K562 (cell line): ENCODE results near the gene GNAQ. TPM values are rescaled to one million over a fixed set of nuclear protein-coding genes. Genes with fewer than 3 reads are reported as not detected.

Experiments used
- ATAC-seq: fragments of 200-7000 bp; cut with Tn5 transposase; 3 replicates; pipeline ENCODE4 v1.9.1; 2020; ENCODE audit warnings: moderate library complexity
- BruUV-seq: library from RNA; stranded (reverse); fragments of 400-500 nt; replicated peaks from 2 replicates; lab custom pipeline; 2021; lab: Mats Ljungman, UMichigan
- CTCF ChIA-PET: fragments of 300-600 bp; formaldehyde crosslinking; extraction: SDS; loops from one replicate; lab custom pipeline; 2021; ENCODE audit warnings: low intra/inter-chr PET ratio; lab: Yijun Ruan, JAX
- POLR2A ChIA-PET: fragments of 300-600, 350-650 bp; sonication (Branson Sonifier 250); formaldehyde crosslinking; extraction: SDS; loops from one replicate; lab custom pipeline; 2021; ENCODE audit warnings: antibody characterized with exemption, inconsistent platforms; lab: Yijun Ruan, JAX
- DNase-seq, 4 experiments: peaks; one replicate each; pipeline versions ENCODE4 v3.0.0 to v3.0.0-alpha.2; 2011 to 2018; ENCODE audit warnings: low spot score in 3 of 4, mixed read lengths in 3 of 4; ENCODE audit errors: extremely low read depth in 1 of 4
- FAIRE-seq: peaks from 2 replicates; lab custom pipeline; 2011; peaks lifted over from hg19 to GRCh38; lab: Jason Lieb, UNC
- H2AFZ ChIP-seq: 2 replicates; pipeline ENCODE4 v1.6.0; 2011; ENCODE audit warnings: low read depth, low read length, control low read depth, inconsistent platforms
- H3K27ac ChIP-seq: fragments of 200-600 bp; 3 replicates; pipeline ENCODE4 v1.8.0; 2011; ENCODE audit warnings: low read depth, mild to moderate bottlenecking, control low read depth, inconsistent platforms, low read length, moderate library complexity, mixed read lengths; ENCODE audit errors: extremely low read depth
- H3K27me3 ChIP-seq, 2 experiments: fragments of 300-600 bp in 1 of 2; 2 replicates in 1 of 2; 3 replicates in 1 of 2; pipeline versions ENCODE4 v1.6.0 to v1.8.0; 2011; ENCODE audit warnings: inconsistent platforms in 2 of 2, low read length in 2 of 2, mild to moderate bottlenecking in 1 of 2, mixed read lengths in 1 of 2, moderate library complexity in 1 of 2; ENCODE audit not compliant: control insufficient read depth in 2 of 2, insufficient read depth in 2 of 2
- H3K36me3 ChIP-seq: fragments of 300-600 bp; 3 replicates; pipeline ENCODE4 v1.8.0; 2011; ENCODE audit warnings: mild to moderate bottlenecking, low read length, inconsistent platforms; ENCODE audit not compliant: control insufficient read depth, insufficient read depth
- H3K4me1 ChIP-seq, 2 experiments: fragments of 200-600 bp in 1 of 2; replicated peaks in 1 of 2; 2 replicates in 1 of 2; 3 replicates in 1 of 2; pipeline versions ENCODE4 v1.5.1 to v1.8.0; 2011; ENCODE audit warnings: inconsistent platforms in 2 of 2, low read length in 2 of 2, mild to moderate bottlenecking in 1 of 2, mixed read lengths in 1 of 2, moderate library complexity in 1 of 2; ENCODE audit not compliant: control insufficient read depth in 2 of 2, insufficient read depth in 2 of 2
- H3K4me2 ChIP-seq: 2 replicates; pipeline ENCODE4 v1.6.1; 2011; ENCODE audit warnings: low read length, control low read depth, inconsistent platforms, mixed read lengths; ENCODE audit not compliant: insufficient read depth
- H3K4me3 ChIP-seq: fragments of 200-600 bp; sonication (generic), shearing (Covaris generic); 2 replicates; pipeline ENCODE4 v1.5.1; 2016; ENCODE audit warnings: control low read depth, inconsistent platforms
- H3K79me2 ChIP-seq: fragments of 200-600 bp; 3 replicates; pipeline ENCODE4 v1.8.0; 2011; ENCODE audit warnings: low read length, inconsistent platforms; ENCODE audit not compliant: control insufficient read depth, insufficient read depth
- H3K9ac ChIP-seq, 2 experiments: 2 replicates each; pipeline versions ENCODE4 v1.6.0 to v1.6.1; 2011; ENCODE audit warnings: low read depth in 2 of 2, low read length in 2 of 2, control low read depth in 1 of 2, inconsistent platforms in 1 of 2, mild to moderate bottlenecking in 1 of 2, mixed read lengths in 1 of 2; ENCODE audit not compliant: insufficient read depth in 1 of 2
- H3K9me1 ChIP-seq: one replicate; pipeline ENCODE4 v1.6.0; 2011; ENCODE audit warnings: inconsistent platforms, mild to moderate bottlenecking, low read length, moderate library complexity; ENCODE audit not compliant: control insufficient read depth, insufficient read depth
- H3K9me3 ChIP-seq: replicated peaks from 2 replicates; pipeline ENCODE4 v1.5.1; 2011; ENCODE audit warnings: low read depth, low read length, inconsistent platforms; ENCODE audit not compliant: control insufficient read depth, insufficient read depth
- H4K20me1 ChIP-seq: replicated peaks from 2 replicates; pipeline ENCODE4 v1.6.1; 2011; ENCODE audit warnings: low read length, inconsistent platforms, mixed read lengths; ENCODE audit not compliant: control insufficient read depth, insufficient read depth
- BRD9 ChIP-seq: fragments of 450-650 bp; IDR thresholded peaks from 2 replicates; pipeline ENCODE4 v1.6.1; 2018; ENCODE audit warnings: low read depth; ENCODE audit not compliant: partially characterized antibody
- CAMTA2 ChIP-seq: fragments of 250-450 bp; sonication (Bioruptor Pico); conservative IDR thresholded peaks from 2 replicates; pipeline ENCODE4 v1.5.1; 2022
- L3MBTL2 ChIP-seq: fragments of 450-650 bp; IDR thresholded peaks from 2 replicates; pipeline ENCODE4 v1.6.1; 2016; ENCODE audit warnings: mild to moderate bottlenecking, moderate library complexity
- LCOR ChIP-seq: sonication (generic); formaldehyde crosslinking; IDR thresholded peaks from 2 replicates; pipeline ENCODE4 v1.8.0; 2022; ENCODE audit warnings: mild to moderate bottlenecking, missing genetic modification reagents
- NFIC ChIP-seq: fragments of 450-650 bp; IDR thresholded peaks from 2 replicates; pipeline ENCODE4 v1.6.1; 2017; ENCODE audit warnings: mild to moderate bottlenecking, inconsistent platforms
- NFIX ChIP-seq: fragments of 250-450 bp; sonication (Bioruptor Pico); IDR thresholded peaks from 2 replicates; pipeline ENCODE4 v1.4.0; 2020; ENCODE audit warnings: low read depth, mild to moderate bottlenecking, moderate library complexity
- PML ChIP-seq: IDR thresholded peaks from 2 replicates; pipeline ENCODE4 v1.6.1; 2012; ENCODE audit warnings: low read length, inconsistent platforms
- ZNF23 ChIP-seq: fragments of 250-450 bp; sonication (Bioruptor Pico); IDR thresholded peaks from 2 replicates; pipeline ENCODE4 v1.4.0; 2020; ENCODE audit warnings: mild to moderate bottlenecking
- ZNF445 ChIP-seq: fragments of 250-450 bp; sonication (Bioruptor Pico); IDR thresholded peaks from 2 replicates; pipeline ENCODE4 v1.4.0; 2020; ENCODE audit warnings: low read depth, mild to moderate bottlenecking, moderate library complexity
- WGBS: fragments of 100-300 bp; shearing (Covaris generic); methylation state at CpG from one replicate; pipeline ENCODE4 v1.1.6; 2016; ENCODE audit warnings: low coverage, mixed read lengths; ENCODE audit not compliant: insufficient coverage; ENCODE audit errors: missing lambda C conversion rate; 5-methylcytosine and 5-hydroxymethylcytosine counted together
- in situ Hi-C: fragments of 300-500 bp; cut with MboI; formaldehyde crosslinking; loops from 4 replicates; pipeline ENCODE4 v1.15.0; 2018; ENCODE audit warnings: inconsistent platforms, mixed read lengths
- intact Hi-C: fragments of 100-400 bp; cut with micrococcal nuclease; formaldehyde crosslinking; loops from 2 replicates; pipeline ENCODE4 v1.14.2; 2022
- polyA plus RNA-seq, 8 experiments: library from polyadenylated mRNA; depleted of rRNA in 4 of 8; stranded (reverse) in 5 of 8; unstranded in 3 of 8; fragments of >200 nt; fragmentation: Nextera tagmentation in 2 of 8; fragmentation: Illumina TruSeq in 1 of 8; extraction: Ambion mirVana in 2 of 8; extraction: Trizol in 1 of 8; gene quantifications; 2 replicates each; pipeline versions ENCODE4 v1.2.1 to v1.2.3, GENCODE V29; 2011 to 2014; ENCODE audit warnings: inconsistent platforms in 1 of 8, missing spikeins in 1 of 8
- total RNA-seq, 7 experiments: library from RNA; depleted of rRNA in 6 of 7; stranded (reverse); fragments of >200 nt in 6 of 7; fragmentation: Illumina TruSeq in 2 of 7; extraction: Trizol in 2 of 7; gene quantifications; 2 replicates each; pipeline versions ENCODE4 v1.2.1 to v1.2.3, GENCODE V29; 2011 to 2021; ENCODE audit warnings: low replicate concordance in 1 of 7
- TF ChIP-seq, protein P1 (sequence below): fragments of 250-450 bp; sonication (Bioruptor Pico); IDR thresholded peaks from 2 replicates; pipeline ENCODE4 v1.5.0; 2021; ENCODE audit warnings: mild to moderate bottlenecking, moderate library complexity

The GNAQ gene
- total and polyA plus RNA-seq, 9 of the 15 experiments (the other 6 are each of a cell fraction or from before 2014, with no cell fraction given), result 4.8 to 27.9 (median 17.5) TPM

DNA sequence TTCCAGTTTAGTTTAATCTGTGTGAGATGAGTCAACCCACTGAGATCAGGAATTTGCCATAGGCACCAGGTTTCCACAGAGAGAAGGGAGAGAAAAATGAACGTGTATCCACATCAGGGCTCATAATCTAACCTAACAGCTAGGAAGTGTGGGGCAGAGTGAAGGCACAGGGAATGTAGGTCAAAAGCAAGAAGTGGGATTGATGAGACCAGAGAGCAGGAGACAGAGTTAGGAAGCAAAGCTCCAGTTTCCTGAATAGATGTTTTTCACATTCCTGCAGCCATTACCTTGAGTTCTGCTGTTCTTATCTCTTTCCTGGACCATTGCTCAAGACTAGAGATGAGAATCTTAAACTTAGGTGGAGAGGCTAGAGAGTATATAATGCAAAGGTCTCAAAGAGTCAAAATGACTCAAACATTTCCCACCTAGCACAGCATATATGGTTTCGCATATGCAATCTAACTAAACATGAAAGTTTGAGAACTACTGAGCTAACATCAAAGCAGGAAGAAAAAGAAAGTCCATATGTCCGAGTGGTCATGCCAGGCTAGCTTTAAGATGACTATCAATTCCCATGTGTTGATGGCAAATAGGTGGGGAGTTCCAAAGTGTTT, 41.1 kb upstream of the GNAQ start:
- DNase-seq (no peak), ATAC-seq (no peak), FAIRE-seq (no peak)
- H3K9me3 ChIP-seq, result no peaks in the 10 kb centered on the region
- TF ChIP-seq BRD9 (no peak), ZNF445 (CRISPR knock-in tag) (no peak), LCOR (CRISPR knock-in tag) (no peak), PML (no peak)
- no peak overlapping the region for H3K4me2 ChIP-seq
- H3K36me3 ChIP-seq, result no peaks in the 10 kb centered on the region
- WGBS, result 0% methylated on average over 3 of the region's 3 CpGs
- POLR2A ChIA-PET, result interaction anchor here (0.6 kb wide), 1 partner anchor 1525 kb away, joined by 4 read pairs; no protein-coding TSS in a partner anchor
- intact Hi-C loops (no loop called here), in situ Hi-C loops (no loop called here)
- no peaks in the 10 kb centered on the region for H3K9me1 ChIP-seq
- H2AFZ ChIP-seq, result no peak overlapping the region
- no peak overlapping the region for H3K27ac ChIP-seq
- H3K9ac ChIP-seq, result no peak overlapping the region
- H3K79me2 ChIP-seq, result no peaks in the 10 kb centered on the region
- no peaks in the 10 kb centered on the region for H3K4me1 ChIP-seq
- CTCF ChIA-PET, result no interaction called here
- H3K27me3 ChIP-seq, result no peaks in the 10 kb centered on the region
- no peaks in the 10 kb centered on the region for H4K20me1 ChIP-seq
- no TSS peak for BruUV-seq
- H3K4me3 ChIP-seq, result no peak overlapping the region

DNA sequence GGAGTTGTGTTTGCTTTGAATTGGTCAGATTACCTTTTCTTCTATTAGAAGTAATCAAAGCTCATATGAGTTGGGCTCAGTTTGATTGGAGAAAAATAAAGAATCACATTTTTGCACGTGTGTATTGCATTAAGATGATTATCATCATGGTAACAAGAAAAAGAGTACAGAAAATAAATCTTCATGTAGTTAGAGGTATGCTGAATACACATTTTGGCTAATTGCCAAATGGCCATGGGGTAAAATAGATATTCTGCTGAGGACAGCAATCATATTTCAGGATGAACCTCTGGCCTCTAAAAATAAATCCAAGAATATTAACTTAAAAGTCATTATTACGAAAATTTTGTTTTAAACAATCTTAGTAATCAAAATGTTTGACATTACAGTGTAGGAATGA, 38.9 kb upstream of the GNAQ start:
- FAIRE-seq (no peak), ATAC-seq (no peak), DNase-seq (no peak)
- Histone ChIP-seq H3K79me2 (no peaks in the 10 kb centered on the region), H3K9ac (no peak overlapping the region), H2AFZ (no peak overlapping the region), H3K9me1 (no peaks in the 10 kb centered on the region), H4K20me1 (no peaks in the 10 kb centered on the region), H3K36me3 (no peaks in the 10 kb centered on the region), H3K27me3 (no peaks in the 10 kb centered on the region), H3K4me2 (no peak overlapping the region), H3K4me1 (no peaks in the 10 kb centered on the region), H3K4me3 (no peak overlapping the region), H3K9me3 (no peaks in the 10 kb centered on the region), H3K27ac (no peak overlapping the region)
- in situ Hi-C loops (no loop called here), intact Hi-C loops (no loop called here)
- CTCF ChIA-PET, result no interaction called here
- no TSS peak for BruUV-seq
- POLR2A ChIA-PET, result interaction anchor here (0.7 kb wide), 1 partner anchor 121 kb away, joined by 3 read pairs; no protein-coding TSS in a partner anchor
- WGBS, result 0% methylated on average over 2 of the region's 2 CpGs
- no peak for TF ChIP-seq CAMTA2 (CRISPR knock-in tag)
- no peak for TF ChIP-seq PML
- TF ChIP-seq NFIC, result peak; percentile 75
- TF ChIP-seq, protein P1, sequence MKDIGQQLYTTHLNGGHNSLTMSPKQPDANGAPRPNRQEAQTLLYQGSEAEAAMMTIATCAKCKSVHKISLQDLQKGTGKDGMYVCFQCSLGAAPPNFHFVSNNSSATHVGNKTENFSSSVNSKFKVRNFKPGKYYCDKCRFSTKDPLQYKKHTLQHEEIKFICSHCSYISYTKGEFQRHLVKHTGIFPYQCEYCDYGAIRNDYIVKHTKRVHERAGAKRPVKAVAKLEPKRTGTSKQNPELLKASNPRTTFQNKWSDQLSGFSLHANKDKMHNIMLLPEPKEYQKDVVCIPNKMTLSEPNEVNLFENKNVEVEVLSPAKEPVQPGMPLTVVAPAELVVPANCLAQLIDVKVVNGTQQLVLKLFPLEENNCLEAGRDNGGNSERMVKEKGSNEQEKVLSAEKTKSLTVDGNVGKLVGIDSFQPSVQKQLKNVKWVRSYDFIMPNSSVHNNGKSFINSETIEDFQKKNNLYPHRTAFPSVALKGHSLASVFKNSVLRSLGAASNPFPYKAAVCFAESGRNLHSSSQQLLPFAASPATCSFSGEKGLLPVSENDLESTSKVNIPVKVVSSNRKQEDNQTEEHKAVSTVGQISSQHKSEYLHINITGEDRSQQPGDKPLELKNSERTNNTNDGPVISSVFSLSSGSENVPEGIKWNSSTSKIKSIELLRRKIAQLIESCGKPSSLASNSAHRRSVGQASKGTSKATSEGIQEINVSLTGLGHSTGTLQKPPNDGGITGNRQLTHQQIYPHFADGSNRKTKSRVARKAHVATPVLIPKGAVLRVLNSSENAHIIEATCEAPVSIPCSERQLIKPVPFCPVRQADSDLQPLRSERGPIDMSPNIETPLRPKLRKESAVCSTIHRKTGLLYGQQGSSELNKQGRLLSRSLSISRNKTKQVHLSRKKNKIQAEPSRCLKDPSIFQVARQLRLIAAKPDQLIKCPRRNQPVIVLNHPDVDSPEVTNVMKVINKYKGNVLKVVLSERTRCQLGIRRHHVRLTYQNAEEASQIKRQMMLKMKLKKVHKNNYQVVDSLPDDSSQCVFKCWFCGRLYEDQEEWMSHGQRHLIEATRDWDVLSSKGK, result no peak
- TF ChIP-seq NFIX, result peak; percentile 59; the same call in 1 of the 2 replicates
- TF ChIP-seq ZNF23 (CRISPR knock-in tag), result no peak
- no peak for TF ChIP-seq L3MBTL2
